Testis (tissue), 3 donors: ENCODE results near the gene R3HDM2. TPM values are rescaled to one million over a fixed set of nuclear protein-coding genes. Genes with fewer than 3 reads are reported as not detected.

ENCODE experiments used
- DNase-seq: peaks from one replicate; pipeline ENCODE4 v3.0.0-alpha.2; 2019
- H3K27ac ChIP-seq, 2 donors: fragments of 200-600 bp; sonication (generic); one replicate each; pipeline ENCODE4 v1.5.1; 2019
- H3K27me3 ChIP-seq: fragments of 200-600 bp; sonication (generic); one replicate; pipeline ENCODE4 v1.5.1; 2019
- H3K36me3 ChIP-seq: fragments of 200-600 bp; sonication (generic); one replicate; pipeline ENCODE4 v1.5.1; 2017; ENCODE audit warnings: low read depth; ENCODE audit errors: missing control alignments
- H3K4me1 ChIP-seq: fragments of 200-600 bp; sonication (generic); one replicate; pipeline ENCODE4 v1.5.1; 2019
- H3K4me3 ChIP-seq, 2 donors: fragments of 200-600 bp; sonication (generic); one replicate each; pipeline ENCODE4 v1.5.1; 2017 to 2019
- H3K9me3 ChIP-seq: fragments of 200-600 bp; sonication (generic); one replicate; pipeline ENCODE4 v1.5.1; 2017
- POLR2A ChIP-seq: fragments of 450-650 bp; IDR thresholded peaks from one replicate; pipeline ENCODE4 v1.6.1; 2017; ENCODE audit warnings: antibody characterized with exemption, mild to moderate bottlenecking, moderate library complexity
- WGBS, 2 donors: methylation state at CpG; one replicate each; pipeline ENCODE4 v1.1.5; 2018; 5-methylcytosine and 5-hydroxymethylcytosine counted together
- intact Hi-C: fragments of 100-400 bp; cut with DNase I; formaldehyde crosslinking; loops from one replicate; pipeline ENCODE4 v1.15.1; 2023; ENCODE audit warnings: low total_unique reads
- polyA plus RNA-seq: library from polyadenylated mRNA; stranded (reverse); fragments of 350-450 nt; fragmentation: Illumina TruSeq; extraction: RNeasy Lipid Tissue Mini Kit (QIAGEN cat#74804); gene quantifications from one replicate; pipeline ENCODE4 v1.2.3, GENCODE V29; 2014; ENCODE audit warnings: low read depth, low replicate concordance; ENCODE audit not compliant: insufficient read depth
- total RNA-seq, 2 donors: library from RNA; depleted of rRNA; stranded (reverse); fragments of >200 nt; gene quantifications; one replicate each; pipeline ENCODE4 v1.2.3, GENCODE V29; 2016
- TF ChIP-seq, protein P1 (sequence below), 3 experiments: fragments of 450-650 bp in 2 of 3; fragments of 200-600 bp in 1 of 3; sonication (generic) in 1 of 3; IDR thresholded peaks; one replicate each; pipeline ENCODE4 v1.5.1; 2016 to 2019; ENCODE audit warnings: antibody characterized with exemption in 3 of 3, mild to moderate bottlenecking in 2 of 3, moderate library complexity in 1 of 3

Gene R3HDM2
- total and polyA plus RNA-seq, 3 donors from 2014 or later, result 54.6 to 93.9 (median 92.0) TPM

DNA sequence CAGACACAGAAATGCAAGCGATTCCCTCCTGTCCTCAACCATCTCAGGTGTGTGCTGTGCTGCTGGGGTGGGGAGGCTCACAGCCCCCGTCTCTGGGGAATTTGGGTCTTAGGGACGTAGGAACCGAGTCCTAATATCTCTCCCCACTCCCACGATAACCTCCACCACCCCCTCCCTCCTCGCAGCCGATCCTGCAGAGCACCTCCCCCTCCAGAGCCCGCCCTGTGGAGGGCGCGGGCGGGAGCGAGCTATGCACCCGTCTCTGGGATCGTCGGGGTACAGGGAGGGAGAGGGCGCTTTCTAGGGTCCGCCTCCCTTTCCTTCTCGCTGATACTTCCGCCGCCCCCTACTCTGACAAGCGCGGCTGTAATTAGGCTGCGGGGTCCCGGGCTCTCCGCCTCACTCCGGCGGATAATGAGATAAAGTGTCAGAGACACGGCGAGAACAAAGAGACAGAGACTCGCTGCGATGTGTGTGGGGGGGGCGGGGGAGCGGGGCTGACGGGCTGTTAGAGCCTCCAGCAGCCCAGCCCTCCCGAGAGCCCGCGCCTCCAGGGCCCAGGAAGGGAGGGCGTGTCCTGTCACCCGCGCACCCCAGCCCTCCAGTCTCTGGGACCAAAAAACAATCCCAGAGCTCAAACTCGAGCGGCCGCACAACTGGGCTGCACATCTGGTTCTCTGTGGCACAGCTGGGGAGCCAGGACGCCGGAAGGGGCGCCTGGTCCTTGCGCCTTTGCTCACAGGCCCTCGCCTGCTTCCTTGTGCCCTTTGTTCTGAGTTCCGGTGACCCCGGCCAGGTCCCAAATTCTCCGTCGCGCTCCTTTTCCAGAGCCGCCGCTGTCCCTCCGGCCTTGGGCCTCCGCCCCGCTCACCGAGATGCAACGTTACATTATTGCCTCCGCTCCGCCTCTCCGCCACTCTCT, 192.7 kb downstream of the R3HDM2 start:
- DNase-seq, result no peak
- peak overlapping the region; percentile 46 to 48 for H3K4me3 ChIP-seq
- WGBS, 2 donors, result 11 to 14% methylated on average over 57 to 59 of the region's 63 CpGs
- no peak overlapping the region for H3K27ac ChIP-seq
- intact Hi-C loops, result no loop called here
- H3K9me3 ChIP-seq, result no peaks in the 10 kb centered on the region
- H3K4me1 ChIP-seq, result peaks cover 29% of the 10 kb centered on the region
- TF ChIP-seq POLR2A, result no peak
- TF ChIP-seq, protein P1, sequence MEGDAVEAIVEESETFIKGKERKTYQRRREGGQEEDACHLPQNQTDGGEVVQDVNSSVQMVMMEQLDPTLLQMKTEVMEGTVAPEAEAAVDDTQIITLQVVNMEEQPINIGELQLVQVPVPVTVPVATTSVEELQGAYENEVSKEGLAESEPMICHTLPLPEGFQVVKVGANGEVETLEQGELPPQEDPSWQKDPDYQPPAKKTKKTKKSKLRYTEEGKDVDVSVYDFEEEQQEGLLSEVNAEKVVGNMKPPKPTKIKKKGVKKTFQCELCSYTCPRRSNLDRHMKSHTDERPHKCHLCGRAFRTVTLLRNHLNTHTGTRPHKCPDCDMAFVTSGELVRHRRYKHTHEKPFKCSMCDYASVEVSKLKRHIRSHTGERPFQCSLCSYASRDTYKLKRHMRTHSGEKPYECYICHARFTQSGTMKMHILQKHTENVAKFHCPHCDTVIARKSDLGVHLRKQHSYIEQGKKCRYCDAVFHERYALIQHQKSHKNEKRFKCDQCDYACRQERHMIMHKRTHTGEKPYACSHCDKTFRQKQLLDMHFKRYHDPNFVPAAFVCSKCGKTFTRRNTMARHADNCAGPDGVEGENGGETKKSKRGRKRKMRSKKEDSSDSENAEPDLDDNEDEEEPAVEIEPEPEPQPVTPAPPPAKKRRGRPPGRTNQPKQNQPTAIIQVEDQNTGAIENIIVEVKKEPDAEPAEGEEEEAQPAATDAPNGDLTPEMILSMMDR (IDR thresholded peaks at IDR 0.05), result no peak
- no peaks in the 10 kb centered on the region for H3K36me3 ChIP-seq
- H3K27me3 ChIP-seq, result no peaks in the 10 kb centered on the region

DNA sequence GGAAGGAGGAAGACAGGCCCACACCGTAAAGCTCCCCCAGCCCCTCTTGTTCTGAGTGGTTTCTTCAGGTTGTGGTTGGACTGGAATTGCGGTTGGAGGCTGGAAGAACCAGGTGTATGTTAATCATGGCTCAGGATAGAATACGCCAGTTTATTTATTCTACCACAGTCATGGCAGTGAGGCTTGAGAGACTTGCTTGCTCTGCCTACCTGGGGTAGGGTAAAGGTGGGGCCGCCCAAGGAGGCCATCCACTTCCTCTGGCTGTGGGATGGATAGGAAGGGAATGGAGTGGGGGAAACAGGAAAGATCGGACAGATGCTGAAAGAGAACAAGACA, 193.3 kb downstream of the R3HDM2 start:
- no peak for DNase-seq
- H3K4me3 ChIP-seq, result no peak overlapping the region
- no peaks in the 10 kb centered on the region for H3K27me3 ChIP-seq
- H3K4me1 ChIP-seq, result peaks cover 24% of the 10 kb centered on the region
- no peak overlapping the region for H3K27ac ChIP-seq
- TF ChIP-seq, protein P1 (IDR thresholded peaks at IDR 0.05), result no peak
- 49 to 61% methylated on average over 5 of the region's 5 CpGs for WGBS, 2 donors
- H3K9me3 ChIP-seq, result no peaks in the 10 kb centered on the region
- intact Hi-C loops, result no loop called here
- no peaks in the 10 kb centered on the region for H3K36me3 ChIP-seq

DNA sequence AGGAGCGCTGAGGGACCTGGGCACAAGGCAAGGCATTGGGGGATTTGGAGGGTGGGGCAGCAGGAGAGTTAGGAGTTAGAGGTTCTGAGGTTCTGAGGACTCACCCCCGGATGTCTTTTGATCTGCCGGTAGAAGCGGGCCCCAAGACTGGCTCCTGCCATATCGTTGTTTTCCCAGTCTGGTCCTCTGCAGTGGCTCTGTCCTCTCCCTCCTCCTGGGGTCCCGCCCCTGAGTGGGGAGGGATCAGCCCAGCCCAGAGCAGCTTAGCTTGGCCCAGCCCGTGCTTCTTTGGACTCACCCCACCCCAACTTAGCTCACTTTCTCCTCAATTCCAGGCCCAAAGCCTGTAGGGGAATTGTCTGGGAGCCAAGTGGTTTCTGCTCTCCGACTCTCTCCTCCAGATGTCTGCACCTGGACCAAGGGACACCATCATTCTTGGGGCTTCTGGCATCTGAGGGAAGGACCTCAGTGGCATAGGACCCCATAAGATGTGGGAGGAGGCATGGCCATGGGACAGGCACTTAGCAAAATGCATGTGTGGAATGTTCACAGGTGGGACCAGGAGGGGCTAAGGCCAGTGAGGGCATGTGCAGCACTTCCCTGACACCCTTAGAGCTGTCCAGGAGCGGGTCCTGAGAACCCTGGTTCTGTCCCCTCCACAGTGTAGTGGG, 193.8 kb downstream of the R3HDM2 start:
- intact Hi-C loops, result no loop called here
- no peak overlapping the region for H3K4me3 ChIP-seq
- 36 to 50% methylated on average over 5 to 9 of the region's 9 CpGs for WGBS, 2 donors
- H3K4me1 ChIP-seq, result peaks cover 24% of the 10 kb centered on the region
- DNase-seq, result no peak
- no peaks in the 10 kb centered on the region for H3K9me3 ChIP-seq
- TF ChIP-seq POLR2A, result no peak
- TF ChIP-seq, protein P1 (IDR thresholded peaks at IDR 0.05), result no peak
- no peak overlapping the region for H3K27ac ChIP-seq
- no peaks in the 10 kb centered on the region for H3K36me3 ChIP-seq
- H3K27me3 ChIP-seq, result no peaks in the 10 kb centered on the region

DNA sequence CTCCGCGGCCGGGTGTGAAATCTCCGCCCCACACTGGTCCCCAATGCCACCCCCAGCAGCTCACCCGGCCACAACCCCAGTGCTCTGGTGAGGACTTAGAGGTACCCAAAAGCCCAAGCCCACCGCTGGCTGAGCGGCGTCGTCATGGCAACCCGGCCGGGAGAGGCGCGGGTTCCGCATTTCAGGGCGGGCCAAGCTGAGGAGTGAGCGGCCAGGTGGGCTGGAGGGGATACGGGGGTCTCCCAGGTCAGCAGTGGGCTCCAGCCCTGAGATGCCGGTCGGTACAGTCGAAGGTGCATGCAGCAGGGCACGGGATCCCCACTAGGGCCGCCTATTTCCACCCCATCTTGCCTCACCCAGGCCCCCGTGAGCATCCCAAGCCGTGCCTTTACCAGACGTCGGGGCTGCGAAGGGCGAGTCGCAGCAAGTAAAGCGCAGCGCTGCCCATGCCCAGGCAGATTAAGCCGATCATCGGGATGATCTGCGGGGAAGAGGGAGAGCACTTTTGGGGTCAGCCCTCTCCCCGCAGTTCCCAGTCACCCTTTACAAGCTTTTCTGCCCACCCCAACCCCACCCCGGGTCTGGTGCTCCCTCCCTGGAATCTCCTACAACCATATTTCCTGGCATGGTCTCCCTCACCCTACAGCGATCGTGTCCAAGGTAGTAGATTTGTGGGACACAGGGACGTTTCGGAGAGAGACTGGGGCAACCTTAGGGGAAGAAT, 194.5 kb downstream of the R3HDM2 start:
- no peaks in the 10 kb centered on the region for H3K36me3 ChIP-seq
- TF ChIP-seq, protein P1 (IDR thresholded peaks at IDR 0.05), result no peak
- TF ChIP-seq POLR2A, result no peak
- no peak overlapping the region for H3K4me3 ChIP-seq
- WGBS, 2 donors, result 35 to 53% methylated on average over 13 to 40 of the region's 40 CpGs
- no peak for DNase-seq
- H3K27me3 ChIP-seq, result no peaks in the 10 kb centered on the region
- intact Hi-C loops, result no loop called here
- no peaks in the 10 kb centered on the region for H3K9me3 ChIP-seq
- peaks cover 24% of the 10 kb centered on the region for H3K4me1 ChIP-seq
- H3K27ac ChIP-seq, result no peak overlapping the region
